ENCODE data around the gene MRPL18. TPM values are rescaled to one million over a fixed set of nuclear protein-coding genes. Genes with fewer than 3 reads are reported as not detected.

The MRPL18 gene
- total and polyA plus RNA-seq, 2 experiments from 2014 or later, result 84.8 to 93.5 TPM

DNA sequence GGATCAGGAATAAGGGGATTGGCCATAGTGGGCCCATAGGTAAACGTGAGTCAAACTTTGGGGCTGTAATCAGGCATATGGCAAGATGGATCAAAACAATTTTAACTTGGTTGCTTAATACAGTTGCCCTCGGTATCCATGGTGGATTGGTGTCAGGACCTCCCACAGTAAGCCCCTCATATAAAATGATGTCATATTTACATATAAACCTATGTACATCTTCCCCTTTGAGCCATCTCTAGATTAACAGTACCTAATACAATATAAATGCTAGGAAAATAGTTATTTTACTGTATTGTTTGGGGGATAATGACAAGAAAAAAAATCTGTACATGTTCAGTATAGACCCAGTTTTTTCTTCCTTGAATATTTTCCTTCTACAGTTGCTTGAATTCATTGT, 35.9 kb upstream of the MRPL18 start:
- 91% methylated on average over 2 of the region's 2 CpGs for WGBS (ENCODE audit: low lambda C conversion rate, missing lambda C conversion rate)
- H3K79me2 ChIP-seq, result peaks cover 46% of the 10 kb centered on the region
- no peaks in the 10 kb centered on the region for H4K20me1 ChIP-seq (ENCODE audit: insufficient read depth, poor library complexity, severe bottlenecking)
- no peaks in the 10 kb centered on the region for H3K9me2 ChIP-seq (replicated peaks; ENCODE audit: insufficient read depth)
- no peak overlapping the region for H2AFZ ChIP-seq
- TF ChIP-seq EZH2 (IDR thresholded peaks at IDR 0.05; ENCODE audit: borderline replicate concordance), result no peak
- TF ChIP-seq EZH2phosphoT487 (IDR thresholded peaks at IDR 0.05; ENCODE audit: low read depth, severe bottlenecking, unreplicated experiment), result no peak
- H3K9me3 ChIP-seq (ENCODE audit: low read depth), result no peaks in the 10 kb centered on the region
- no peak for DNase-seq (ENCODE audit: low spot score)
- H3K27me3 ChIP-seq, result no peaks in the 10 kb centered on the region
- H3K27ac ChIP-seq, result no peak overlapping the region
- no peaks in the 10 kb centered on the region for H3K4me1 ChIP-seq (ENCODE audit: insufficient read depth)
- H3K4me3 ChIP-seq, result no peak overlapping the region
- H3K4me2 ChIP-seq, result no peak overlapping the region
- H3K36me3 ChIP-seq (replicated peaks; ENCODE audit: insufficient read depth, low read depth), result peaks cover 5% of the 10 kb centered on the region

DNA sequence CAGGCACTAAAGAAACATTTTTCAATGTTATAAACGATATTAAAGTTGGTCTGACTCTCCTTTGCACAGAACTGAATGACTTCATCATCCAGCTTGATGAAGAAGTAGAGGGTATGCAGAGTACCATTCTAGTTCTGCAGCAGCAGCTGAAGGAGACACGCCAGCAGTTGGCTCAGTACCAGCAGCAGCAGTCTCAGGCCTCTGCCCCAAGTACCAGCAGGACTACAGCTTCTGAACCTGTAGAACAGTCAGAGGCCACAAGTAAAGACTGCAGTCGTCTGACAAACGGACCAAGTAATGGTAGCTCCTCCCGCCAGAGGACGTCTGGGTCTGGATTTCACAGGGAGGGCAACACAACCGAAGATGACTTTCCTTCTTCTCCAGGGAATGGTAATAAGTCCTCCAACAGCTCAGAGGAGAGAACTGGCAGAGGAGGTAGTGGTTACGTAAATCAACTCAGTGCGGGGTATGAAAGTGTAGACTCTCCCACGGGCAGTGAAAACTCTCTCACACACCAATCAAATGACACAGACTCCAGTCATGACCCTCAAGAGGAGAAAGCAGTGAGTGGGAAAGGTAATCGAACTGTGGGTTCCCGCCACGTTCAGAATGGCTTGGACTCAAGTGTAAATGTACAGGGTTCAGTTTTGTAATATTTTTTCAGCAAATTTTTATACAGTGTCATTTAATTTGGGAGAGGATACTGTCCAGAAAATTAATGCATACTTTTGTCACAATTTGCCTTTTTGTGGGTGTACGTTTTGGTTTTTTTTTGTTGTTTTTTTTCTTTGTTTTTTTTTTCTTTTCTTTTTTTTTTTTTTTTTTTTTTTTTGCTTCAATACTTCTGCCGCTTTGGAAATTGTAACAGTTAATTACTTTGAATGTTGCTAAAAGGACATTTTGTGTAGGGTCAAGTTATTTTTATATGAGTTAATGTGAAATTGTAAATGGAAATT, 35.0 kb upstream of the MRPL18 start:
- no peak overlapping the region for H2AFZ ChIP-seq
- H3K27me3 ChIP-seq, result no peaks in the 10 kb centered on the region
- no peaks in the 10 kb centered on the region for H4K20me1 ChIP-seq (ENCODE audit: insufficient read depth, poor library complexity, severe bottlenecking)
- peaks cover 45% of the 10 kb centered on the region for H3K79me2 ChIP-seq
- no peak overlapping the region for H3K27ac ChIP-seq
- no peak overlapping the region for H3K4me2 ChIP-seq
- no peak overlapping the region for H3K4me3 ChIP-seq
- peaks cover 5% of the 10 kb centered on the region for H3K36me3 ChIP-seq (replicated peaks; ENCODE audit: insufficient read depth, low read depth)
- DNase-seq (ENCODE audit: low spot score), result no peak
- peaks cover 2% of the 10 kb centered on the region for H3K4me1 ChIP-seq (ENCODE audit: insufficient read depth)
- H3K9me3 ChIP-seq (ENCODE audit: low read depth), result no peaks in the 10 kb centered on the region
- WGBS (ENCODE audit: low lambda C conversion rate, missing lambda C conversion rate), result 92% methylated on average over 15 of the region's 15 CpGs
- TF ChIP-seq EZH2phosphoT487 (IDR thresholded peaks at IDR 0.05; ENCODE audit: low read depth, severe bottlenecking, unreplicated experiment) (no peak), EZH2 (IDR thresholded peaks at IDR 0.05; ENCODE audit: borderline replicate concordance) (no peak)
- TF ChIP-seq, protein P1, sequence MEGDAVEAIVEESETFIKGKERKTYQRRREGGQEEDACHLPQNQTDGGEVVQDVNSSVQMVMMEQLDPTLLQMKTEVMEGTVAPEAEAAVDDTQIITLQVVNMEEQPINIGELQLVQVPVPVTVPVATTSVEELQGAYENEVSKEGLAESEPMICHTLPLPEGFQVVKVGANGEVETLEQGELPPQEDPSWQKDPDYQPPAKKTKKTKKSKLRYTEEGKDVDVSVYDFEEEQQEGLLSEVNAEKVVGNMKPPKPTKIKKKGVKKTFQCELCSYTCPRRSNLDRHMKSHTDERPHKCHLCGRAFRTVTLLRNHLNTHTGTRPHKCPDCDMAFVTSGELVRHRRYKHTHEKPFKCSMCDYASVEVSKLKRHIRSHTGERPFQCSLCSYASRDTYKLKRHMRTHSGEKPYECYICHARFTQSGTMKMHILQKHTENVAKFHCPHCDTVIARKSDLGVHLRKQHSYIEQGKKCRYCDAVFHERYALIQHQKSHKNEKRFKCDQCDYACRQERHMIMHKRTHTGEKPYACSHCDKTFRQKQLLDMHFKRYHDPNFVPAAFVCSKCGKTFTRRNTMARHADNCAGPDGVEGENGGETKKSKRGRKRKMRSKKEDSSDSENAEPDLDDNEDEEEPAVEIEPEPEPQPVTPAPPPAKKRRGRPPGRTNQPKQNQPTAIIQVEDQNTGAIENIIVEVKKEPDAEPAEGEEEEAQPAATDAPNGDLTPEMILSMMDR (IDR thresholded peaks at IDR 0.05; ENCODE audit: poor library complexity), result no peak
- H3K9me2 ChIP-seq (replicated peaks; ENCODE audit: insufficient read depth), result no peaks in the 10 kb centered on the region

DNA sequence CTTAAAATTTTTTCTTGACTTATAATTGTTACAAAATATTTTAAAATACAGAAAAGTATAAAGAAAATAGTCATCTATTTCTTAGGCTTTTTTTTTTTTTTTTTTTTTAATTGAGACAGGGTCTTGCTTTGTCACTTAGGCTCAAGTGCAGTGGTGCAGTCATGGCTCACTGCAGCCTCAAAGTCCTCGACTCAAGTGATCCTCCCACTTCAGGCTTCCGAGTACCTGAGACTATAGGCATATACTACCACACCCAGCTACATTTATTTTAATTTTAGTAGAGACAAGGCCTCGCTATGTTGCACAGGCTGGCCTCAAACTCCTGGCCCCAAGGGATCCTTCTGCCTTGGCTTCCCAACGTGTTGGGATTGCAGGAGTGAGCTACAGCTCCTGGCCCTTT, 33.8 kb upstream of the MRPL18 start:
- H3K9me2 ChIP-seq (replicated peaks; ENCODE audit: insufficient read depth), result no peaks in the 10 kb centered on the region
- H3K79me2 ChIP-seq, result peaks cover 36% of the 10 kb centered on the region
- no peak overlapping the region for H3K4me3 ChIP-seq
- DNase-seq (ENCODE audit: low spot score), result no peak
- H3K36me3 ChIP-seq (replicated peaks; ENCODE audit: insufficient read depth, low read depth), result no peaks in the 10 kb centered on the region
- WGBS (ENCODE audit: low lambda C conversion rate, missing lambda C conversion rate), result 95% methylated on average over 4 of the region's 4 CpGs
- H3K4me1 ChIP-seq (ENCODE audit: insufficient read depth), result peaks cover 13% of the 10 kb centered on the region
- no peaks in the 10 kb centered on the region for H4K20me1 ChIP-seq (ENCODE audit: insufficient read depth, poor library complexity, severe bottlenecking)
- no peak overlapping the region for H3K4me2 ChIP-seq
- H3K9me3 ChIP-seq (ENCODE audit: low read depth), result no peaks in the 10 kb centered on the region
- no peak overlapping the region for H3K27ac ChIP-seq
- TF ChIP-seq EZH2phosphoT487 (IDR thresholded peaks at IDR 0.05; ENCODE audit: low read depth, severe bottlenecking, unreplicated experiment), result no peak
- no peak for TF ChIP-seq EZH2 (IDR thresholded peaks at IDR 0.05; ENCODE audit: borderline replicate concordance)
- TF ChIP-seq, protein P1 (IDR thresholded peaks at IDR 0.05; ENCODE audit: poor library complexity), result no peak
- no peaks in the 10 kb centered on the region for H3K27me3 ChIP-seq
- no peak overlapping the region for H2AFZ ChIP-seq
